GM23338 (cell line): ENCODE data around the gene GLIS2. TPM values are rescaled to one million over a fixed set of nuclear protein-coding genes. Genes with fewer than 3 reads are reported as not detected.

Source experiments
- ATAC-seq: fragments of 200-7000 bp; cut with Tn5 transposase; 3 replicates; pipeline ENCODE4 v1.9.1; 2020
- DNase-seq: peaks from one replicate; pipeline ENCODE4 v3.0.0-alpha.2; 2015; ENCODE audit warnings: low spot score
- H2AFZ ChIP-seq: fragments of 200-600 bp; sonication (generic); 2 replicates; pipeline ENCODE4 v1.8.0; 2016; ENCODE audit warnings: antibody characterized with exemption, mild to moderate bottlenecking, moderate library complexity
- H3F3A ChIP-seq: fragments of 200-600 bp; sonication (generic); replicated peaks from 2 replicates; pipeline ENCODE4 v1.8.0; 2017; ENCODE audit warnings: antibody characterized with exemption, mixed run types, low read depth
- H3K27ac ChIP-seq: fragments of 200-600 bp; sonication (generic); 2 replicates; pipeline ENCODE4 v1.6.1; 2016; ENCODE audit warnings: low read depth
- H3K27me3 ChIP-seq: fragments of 200-600 bp; sonication (generic); 2 replicates; pipeline ENCODE4 v1.8.0; 2016; ENCODE audit warnings: mild to moderate bottlenecking, mixed run types, moderate library complexity; ENCODE audit not compliant: insufficient read depth
- H3K36me3 ChIP-seq: fragments of 200-600 bp; sonication (generic); 2 replicates; pipeline ENCODE4 v1.8.0; 2016; ENCODE audit warnings: mild to moderate bottlenecking; ENCODE audit not compliant: insufficient read depth
- H3K4me1 ChIP-seq: fragments of 200-600 bp; sonication (generic); 2 replicates; pipeline ENCODE4 v1.8.0; 2016; ENCODE audit warnings: mild to moderate bottlenecking, moderate library complexity; ENCODE audit not compliant: insufficient read depth
- H3K4me2 ChIP-seq: fragments of 200-600 bp; sonication (generic); 2 replicates; pipeline ENCODE4 v1.7.1; 2017; ENCODE audit warnings: mixed run types
- H3K4me3 ChIP-seq: fragments of 200-600 bp; sonication (generic); 2 replicates; pipeline ENCODE4 v1.6.1; 2016; ENCODE audit warnings: mixed run types
- H3K79me2 ChIP-seq: fragments of 200-600 bp; sonication (generic); replicated peaks from 2 replicates; pipeline ENCODE4 v1.8.0; 2017; ENCODE audit warnings: mild to moderate bottlenecking; ENCODE audit not compliant: insufficient read depth
- H3K9me2 ChIP-seq: fragments of 200-600 bp; sonication (generic); 2 replicates; pipeline ENCODE4 v1.8.0; 2017; ENCODE audit not compliant: insufficient read depth
- H4K20me1 ChIP-seq: fragments of 200-600 bp; sonication (generic); replicated peaks from 2 replicates; pipeline ENCODE4 v1.8.0; 2017; ENCODE audit warnings: mild to moderate bottlenecking; ENCODE audit not compliant: insufficient read depth
- H3K27ac Mint-ChIP-seq: 2 replicates; pipeline ENCODE4 v1.8.0; 2020; ENCODE audit warnings: inconsistent platforms, mild to moderate bottlenecking, moderate library complexity, mixed read lengths
- H3K27me3 Mint-ChIP-seq: 3 replicates; pipeline ENCODE4 v1.8.0; 2022; ENCODE audit warnings: low read depth, mild to moderate bottlenecking, moderate library complexity, mixed read lengths, inconsistent platforms; ENCODE audit not compliant: insufficient read depth, poor library complexity
- H3K36me3 Mint-ChIP-seq: 3 replicates; pipeline ENCODE4 v1.8.0; 2021; ENCODE audit warnings: low read depth, mild to moderate bottlenecking, inconsistent platforms, moderate library complexity, mixed read lengths
- H3K4me1 Mint-ChIP-seq: 3 replicates; pipeline ENCODE4 v1.8.0; 2020; ENCODE audit warnings: mild to moderate bottlenecking, inconsistent platforms, mixed read lengths
- H3K4me3 Mint-ChIP-seq: 3 replicates; pipeline ENCODE4 v1.8.0; 2021; ENCODE audit warnings: moderate library complexity, mild to moderate bottlenecking, inconsistent platforms, mixed read lengths
- H3K9me3 Mint-ChIP-seq: 3 replicates; pipeline ENCODE4 v1.8.0; 2020; ENCODE audit warnings: moderate library complexity, mild to moderate bottlenecking, inconsistent platforms, mixed read lengths
- CREB1 ChIP-seq: fragments of 250-450 bp; sonication (Bioruptor Pico); IDR thresholded peaks from 2 replicates; pipeline ENCODE4 v1.5.0; 2020; ENCODE audit warnings: low read depth, mild to moderate bottlenecking, moderate library complexity
- CTCF ChIP-seq, 2 experiments: fragments of 200-600 bp in 1 of 2; sonication (generic) in 1 of 2; conservative IDR thresholded peaks; 2 replicates each; pipeline versions ENCODE4 v1.5.1 to v1.6.1; 2016 to 2017; ENCODE audit warnings: antibody characterized with exemption in 2 of 2, low read depth in 2 of 2, mild to moderate bottlenecking in 2 of 2, moderate library complexity in 1 of 2
- EZH2 ChIP-seq: fragments of 200-600 bp; sonication (generic); IDR thresholded peaks from one replicate; pipeline ENCODE4 v1.8.0; 2017; ENCODE audit warnings: antibody characterized with exemption, mild to moderate bottlenecking, low read depth; ENCODE audit not compliant: unreplicated experiment
- EZH2phosphoT487 ChIP-seq: fragments of 200-600 bp; sonication (generic); IDR thresholded peaks from one replicate; pipeline ENCODE4 v1.8.1; 2018; ENCODE audit warnings: antibody characterized with exemption; ENCODE audit not compliant: unreplicated experiment
- NANOG ChIP-seq: IDR thresholded peaks from 2 replicates; pipeline ENCODE4 v1.6.1; 2016; ENCODE audit warnings: antibody characterized with exemption, borderline replicate concordance
- POLR2AphosphoS5 ChIP-seq: IDR thresholded peaks from 2 replicates; pipeline ENCODE4 v1.6.1; 2016; ENCODE audit warnings: antibody characterized with exemption, low read depth
- STAT1 ChIP-seq: IDR thresholded peaks from one replicate; pipeline ENCODE4 v1.6.1; 2016; ENCODE audit warnings: antibody characterized with exemption; ENCODE audit not compliant: unreplicated experiment
- ZNF114 ChIP-seq: fragments of 250-450 bp; sonication (Bioruptor Pico); IDR thresholded peaks from 2 replicates; pipeline ENCODE4 v1.5.0; 2020; ENCODE audit warnings: mild to moderate bottlenecking, moderate library complexity
- ZNF331 ChIP-seq: fragments of 250-450 bp; sonication (Bioruptor Pico); IDR thresholded peaks from 2 replicates; pipeline ENCODE4 v1.5.0; 2020; ENCODE audit warnings: low read depth, mild to moderate bottlenecking, moderate library complexity
- polyA plus RNA-seq: library from polyadenylated mRNA; unstranded; fragments of >200 nt; fragmentation: Nextera tagmentation; extraction: Ambion mirVana; gene quantifications from 2 replicates; pipeline ENCODE4 v1.2.1, GENCODE V29; 2016
- total RNA-seq: library from RNA; depleted of rRNA; stranded (reverse); fragments of >200 nt; shearing (Covaris generic); gene quantifications from 2 replicates; pipeline ENCODE4 v1.2.3, GENCODE V29; 2014
- TF ChIP-seq, protein P1 (sequence below): IDR thresholded peaks from 2 replicates; pipeline ENCODE4 v1.6.1; 2016; ENCODE audit warnings: antibody characterized with exemption
- TF ChIP-seq, protein P2 (sequence below): IDR thresholded peaks from one replicate; pipeline ENCODE4 v1.6.1; 2018; ENCODE audit warnings: antibody characterized with exemption; ENCODE audit not compliant: unreplicated experiment
- TF ChIP-seq, protein P3 (sequence below): fragments of 250-450 bp; sonication (Bioruptor Pico); IDR thresholded peaks from 2 replicates; pipeline ENCODE4 v1.5.0; 2020; ENCODE audit warnings: mild to moderate bottlenecking, moderate library complexity

The GLIS2 gene
- total and polyA plus RNA-seq, 2 experiments from 2014 or later = 8.2 to 10.2 TPM

DNA sequence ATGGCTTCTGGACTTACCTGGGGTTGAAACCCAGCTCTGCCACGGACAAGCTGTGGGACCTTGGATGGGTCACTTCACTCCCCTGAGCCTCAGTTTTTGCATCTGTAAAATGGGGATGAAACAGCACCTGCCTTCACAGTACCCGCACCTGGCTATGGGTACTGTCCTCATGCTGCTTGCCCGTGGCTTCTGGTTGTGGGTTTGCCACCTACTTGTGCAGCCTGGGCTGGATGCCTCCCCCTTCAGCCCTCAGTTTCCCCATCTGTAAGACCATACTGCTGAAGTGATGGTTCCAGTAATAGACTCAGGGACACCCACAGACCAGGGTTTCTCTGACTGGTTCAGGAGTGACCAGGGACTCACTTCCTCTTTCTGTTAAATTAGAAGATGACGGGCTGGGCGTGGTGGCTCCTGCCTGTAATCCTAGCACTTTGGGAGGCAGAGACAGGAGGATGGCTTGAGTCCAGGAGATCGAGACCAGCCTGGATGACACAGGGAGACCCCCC lies 9.4 kb downstream of the GLIS2 start:
- H3K27ac Mint-ChIP-seq = no peak overlapping the region
- H3K9me2 ChIP-seq = no peaks in the 10 kb centered on the region
- H2AFZ ChIP-seq = no peak overlapping the region
- peaks cover 7% of the 10 kb centered on the region for H3K27me3 Mint-ChIP-seq
- no peak overlapping the region for H3K4me3 ChIP-seq
- no peaks in the 10 kb centered on the region for H3K36me3 Mint-ChIP-seq
- H3K4me1 Mint-ChIP-seq = peaks cover 21% of the 10 kb centered on the region
- peaks cover 16% of the 10 kb centered on the region; the same call in 1 of the 2 replicates for H3F3A ChIP-seq
- H3K4me3 Mint-ChIP-seq = no peak overlapping the region; the same call in 2 of the 3 replicates
- H3K4me2 ChIP-seq = no peak overlapping the region
- no peak overlapping the region for H3K27ac ChIP-seq
- no peak for DNase-seq
- TF ChIP-seq ZNF331 (CRISPR knock-in tag) (no peak), CTCF (conservative IDR thresholded peaks at IDR 0.05; ENCODE audit: low read depth in 2 of 2) (no peak), POLR2AphosphoS5 (no peak), CREB1 (CRISPR knock-in tag) (no peak), STAT1 (no peak), EZH2 (no peak), EZH2phosphoT487 (no peak), ZNF114 (CRISPR knock-in tag) (no peak), NANOG (no peak)
- TF ChIP-seq, protein P1, sequence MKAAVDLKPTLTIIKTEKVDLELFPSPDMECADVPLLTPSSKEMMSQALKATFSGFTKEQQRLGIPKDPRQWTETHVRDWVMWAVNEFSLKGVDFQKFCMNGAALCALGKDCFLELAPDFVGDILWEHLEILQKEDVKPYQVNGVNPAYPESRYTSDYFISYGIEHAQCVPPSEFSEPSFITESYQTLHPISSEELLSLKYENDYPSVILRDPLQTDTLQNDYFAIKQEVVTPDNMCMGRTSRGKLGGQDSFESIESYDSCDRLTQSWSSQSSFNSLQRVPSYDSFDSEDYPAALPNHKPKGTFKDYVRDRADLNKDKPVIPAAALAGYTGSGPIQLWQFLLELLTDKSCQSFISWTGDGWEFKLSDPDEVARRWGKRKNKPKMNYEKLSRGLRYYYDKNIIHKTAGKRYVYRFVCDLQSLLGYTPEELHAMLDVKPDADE = no peak
- TF ChIP-seq, protein P2, sequence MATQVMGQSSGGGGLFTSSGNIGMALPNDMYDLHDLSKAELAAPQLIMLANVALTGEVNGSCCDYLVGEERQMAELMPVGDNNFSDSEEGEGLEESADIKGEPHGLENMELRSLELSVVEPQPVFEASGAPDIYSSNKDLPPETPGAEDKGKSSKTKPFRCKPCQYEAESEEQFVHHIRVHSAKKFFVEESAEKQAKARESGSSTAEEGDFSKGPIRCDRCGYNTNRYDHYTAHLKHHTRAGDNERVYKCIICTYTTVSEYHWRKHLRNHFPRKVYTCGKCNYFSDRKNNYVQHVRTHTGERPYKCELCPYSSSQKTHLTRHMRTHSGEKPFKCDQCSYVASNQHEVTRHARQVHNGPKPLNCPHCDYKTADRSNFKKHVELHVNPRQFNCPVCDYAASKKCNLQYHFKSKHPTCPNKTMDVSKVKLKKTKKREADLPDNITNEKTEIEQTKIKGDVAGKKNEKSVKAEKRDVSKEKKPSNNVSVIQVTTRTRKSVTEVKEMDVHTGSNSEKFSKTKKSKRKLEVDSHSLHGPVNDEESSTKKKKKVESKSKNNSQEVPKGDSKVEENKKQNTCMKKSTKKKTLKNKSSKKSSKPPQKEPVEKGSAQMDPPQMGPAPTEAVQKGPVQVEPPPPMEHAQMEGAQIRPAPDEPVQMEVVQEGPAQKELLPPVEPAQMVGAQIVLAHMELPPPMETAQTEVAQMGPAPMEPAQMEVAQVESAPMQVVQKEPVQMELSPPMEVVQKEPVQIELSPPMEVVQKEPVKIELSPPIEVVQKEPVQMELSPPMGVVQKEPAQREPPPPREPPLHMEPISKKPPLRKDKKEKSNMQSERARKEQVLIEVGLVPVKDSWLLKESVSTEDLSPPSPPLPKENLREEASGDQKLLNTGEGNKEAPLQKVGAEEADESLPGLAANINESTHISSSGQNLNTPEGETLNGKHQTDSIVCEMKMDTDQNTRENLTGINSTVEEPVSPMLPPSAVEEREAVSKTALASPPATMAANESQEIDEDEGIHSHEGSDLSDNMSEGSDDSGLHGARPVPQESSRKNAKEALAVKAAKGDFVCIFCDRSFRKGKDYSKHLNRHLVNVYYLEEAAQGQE = no peak
- TF ChIP-seq, protein P3, sequence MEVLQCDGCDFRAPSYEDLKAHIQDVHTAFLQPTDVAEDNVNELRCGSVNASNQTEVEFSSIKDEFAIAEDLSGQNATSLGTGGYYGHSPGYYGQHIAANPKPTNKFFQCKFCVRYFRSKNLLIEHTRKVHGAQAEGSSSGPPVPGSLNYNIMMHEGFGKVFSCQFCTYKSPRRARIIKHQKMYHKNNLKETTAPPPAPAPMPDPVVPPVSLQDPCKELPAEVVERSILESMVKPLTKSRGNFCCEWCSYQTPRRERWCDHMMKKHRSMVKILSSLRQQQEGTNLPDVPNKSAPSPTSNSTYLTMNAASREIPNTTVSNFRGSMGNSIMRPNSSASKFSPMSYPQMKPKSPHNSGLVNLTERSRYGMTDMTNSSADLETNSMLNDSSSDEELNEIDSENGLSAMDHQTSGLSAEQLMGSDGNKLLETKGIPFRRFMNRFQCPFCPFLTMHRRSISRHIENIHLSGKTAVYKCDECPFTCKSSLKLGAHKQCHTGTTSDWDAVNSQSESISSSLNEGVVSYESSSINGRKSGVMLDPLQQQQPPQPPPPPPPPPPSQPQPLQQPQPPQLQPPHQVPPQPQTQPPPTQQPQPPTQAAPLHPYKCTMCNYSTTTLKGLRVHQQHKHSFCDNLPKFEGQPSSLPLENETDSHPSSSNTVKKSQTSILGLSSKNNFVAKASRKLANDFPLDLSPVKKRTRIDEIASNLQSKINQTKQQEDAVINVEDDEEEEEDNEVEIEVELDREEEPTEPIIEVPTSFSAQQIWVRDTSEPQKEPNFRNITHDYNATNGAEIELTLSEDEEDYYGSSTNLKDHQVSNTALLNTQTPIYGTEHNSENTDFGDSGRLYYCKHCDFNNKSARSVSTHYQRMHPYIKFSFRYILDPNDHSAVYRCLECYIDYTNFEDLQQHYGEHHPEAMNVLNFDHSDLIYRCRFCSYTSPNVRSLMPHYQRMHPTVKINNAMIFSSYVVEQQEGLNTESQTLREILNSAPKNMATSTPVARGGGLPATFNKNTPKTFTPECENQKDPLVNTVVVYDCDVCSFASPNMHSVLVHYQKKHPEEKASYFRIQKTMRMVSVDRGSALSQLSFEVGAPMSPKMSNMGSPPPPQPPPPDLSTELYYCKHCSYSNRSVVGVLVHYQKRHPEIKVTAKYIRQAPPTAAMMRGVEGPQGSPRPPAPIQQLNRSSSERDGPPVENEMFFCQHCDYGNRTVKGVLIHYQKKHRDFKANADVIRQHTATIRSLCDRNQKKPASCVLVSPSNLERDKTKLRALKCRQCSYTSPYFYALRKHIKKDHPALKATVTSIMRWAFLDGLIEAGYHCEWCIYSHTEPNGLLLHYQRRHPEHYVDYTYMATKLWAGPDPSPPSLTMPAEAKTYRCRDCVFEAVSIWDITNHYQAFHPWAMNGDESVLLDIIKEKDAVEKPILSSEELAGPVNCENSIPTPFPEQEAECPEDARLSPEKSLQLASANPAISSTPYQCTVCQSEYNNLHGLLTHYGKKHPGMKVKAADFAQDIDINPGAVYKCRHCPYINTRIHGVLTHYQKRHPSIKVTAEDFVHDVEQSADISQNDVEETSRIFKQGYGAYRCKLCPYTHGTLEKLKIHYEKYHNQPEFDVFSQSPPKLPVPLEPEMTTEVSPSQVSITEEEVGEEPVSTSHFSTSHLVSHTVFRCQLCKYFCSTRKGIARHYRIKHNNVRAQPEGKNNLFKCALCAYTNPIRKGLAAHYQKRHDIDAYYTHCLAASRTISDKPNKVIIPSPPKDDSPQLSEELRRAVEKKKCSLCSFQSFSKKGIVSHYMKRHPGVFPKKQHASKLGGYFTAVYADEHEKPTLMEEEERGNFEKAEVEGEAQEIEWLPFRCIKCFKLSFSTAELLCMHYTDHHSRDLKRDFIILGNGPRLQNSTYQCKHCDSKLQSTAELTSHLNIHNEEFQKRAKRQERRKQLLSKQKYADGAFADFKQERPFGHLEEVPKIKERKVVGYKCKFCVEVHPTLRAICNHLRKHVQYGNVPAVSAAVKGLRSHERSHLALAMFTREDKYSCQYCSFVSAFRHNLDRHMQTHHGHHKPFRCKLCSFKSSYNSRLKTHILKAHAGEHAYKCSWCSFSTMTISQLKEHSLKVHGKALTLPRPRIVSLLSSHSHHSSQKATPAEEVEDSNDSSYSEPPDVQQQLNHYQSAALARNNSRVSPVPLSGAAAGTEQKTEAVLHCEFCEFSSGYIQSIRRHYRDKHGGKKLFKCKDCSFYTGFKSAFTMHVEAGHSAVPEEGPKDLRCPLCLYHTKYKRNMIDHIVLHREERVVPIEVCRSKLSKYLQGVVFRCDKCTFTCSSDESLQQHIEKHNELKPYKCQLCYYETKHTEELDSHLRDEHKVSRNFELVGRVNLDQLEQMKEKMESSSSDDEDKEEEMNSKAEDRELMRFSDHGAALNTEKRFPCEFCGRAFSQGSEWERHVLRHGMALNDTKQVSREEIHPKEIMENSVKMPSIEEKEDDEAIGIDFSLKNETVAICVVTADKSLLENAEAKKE (CRISPR knock-in tag) = no peak
- no peaks in the 10 kb centered on the region for H3K9me3 Mint-ChIP-seq
- H3K27me3 ChIP-seq = no peaks in the 10 kb centered on the region
- H3K79me2 ChIP-seq = peaks cover 70% of the 10 kb centered on the region
- no peak for ATAC-seq
- peaks cover 28% of the 10 kb centered on the region for H3K4me1 ChIP-seq
- no peaks in the 10 kb centered on the region; the same call in 1 of the 2 replicates for H4K20me1 ChIP-seq
- H3K36me3 ChIP-seq = no peaks in the 10 kb centered on the region
